Fibroblast of the aortic adventitia (primary cell): ENCODE results near the gene CUBN. TPM values are rescaled to one million over a fixed set of nuclear protein-coding genes. Genes with fewer than 3 reads are reported as not detected.

Experiments
- DNase-seq: peaks from one replicate; pipeline ENCODE4 v3.0.0-alpha.2; 2010; ENCODE audit warnings: low read depth
- H3K4me3 ChIP-seq: 2 replicates; pipeline ENCODE4 v1.5.1; 2011; ENCODE audit warnings: low read depth, mild to moderate bottlenecking, control low read depth, low read length, moderate library complexity
- total RNA-seq: library from RNA; depleted of rRNA; stranded (reverse); fragments of >200 nt; gene quantifications from 2 replicates; pipeline ENCODE4 v1.2.3, GENCODE V29; 2012; ENCODE audit warnings: low replicate concordance
- TF ChIP-seq, protein P1 (sequence below): IDR thresholded peaks from 2 replicates; pipeline ENCODE4 v1.5.1; 2011; ENCODE audit warnings: mild to moderate bottlenecking, low read length, control low read depth, inconsistent platforms; ENCODE audit not compliant: insufficient read depth

CUBN gene
- total RNA-seq, 1 donor, result 4.2 TPM

DNA sequence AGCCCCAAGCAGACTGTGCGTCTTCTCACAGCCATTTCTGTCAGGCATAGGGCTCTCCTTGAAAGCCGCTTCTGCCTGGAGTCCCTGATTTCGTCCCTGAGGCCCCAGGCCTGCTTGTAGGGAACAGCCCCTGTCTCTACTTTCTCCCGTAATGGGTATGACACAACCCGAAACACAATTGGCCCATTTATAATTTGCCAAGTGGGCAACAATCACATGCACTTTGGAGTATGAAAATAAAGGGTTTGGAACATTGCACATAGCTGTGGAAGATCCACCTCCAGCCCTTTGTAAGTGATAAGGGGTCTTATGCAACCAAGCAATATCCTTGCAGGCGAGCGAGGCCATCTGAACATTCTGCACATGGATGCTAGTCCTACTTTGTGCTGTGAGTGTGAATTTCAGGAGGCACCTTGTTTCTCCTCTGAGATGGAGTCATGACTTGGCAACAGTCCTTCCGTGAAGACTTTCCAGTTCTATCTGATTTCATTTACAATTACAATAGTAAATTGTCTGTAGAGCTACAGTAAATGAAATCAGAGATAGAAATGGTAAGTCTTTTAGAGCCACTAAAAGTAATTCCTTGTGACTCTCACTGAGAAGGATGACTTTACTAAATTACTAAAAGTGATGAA is 141.5 kb downstream of the CUBN start:
- TF ChIP-seq, protein P1, sequence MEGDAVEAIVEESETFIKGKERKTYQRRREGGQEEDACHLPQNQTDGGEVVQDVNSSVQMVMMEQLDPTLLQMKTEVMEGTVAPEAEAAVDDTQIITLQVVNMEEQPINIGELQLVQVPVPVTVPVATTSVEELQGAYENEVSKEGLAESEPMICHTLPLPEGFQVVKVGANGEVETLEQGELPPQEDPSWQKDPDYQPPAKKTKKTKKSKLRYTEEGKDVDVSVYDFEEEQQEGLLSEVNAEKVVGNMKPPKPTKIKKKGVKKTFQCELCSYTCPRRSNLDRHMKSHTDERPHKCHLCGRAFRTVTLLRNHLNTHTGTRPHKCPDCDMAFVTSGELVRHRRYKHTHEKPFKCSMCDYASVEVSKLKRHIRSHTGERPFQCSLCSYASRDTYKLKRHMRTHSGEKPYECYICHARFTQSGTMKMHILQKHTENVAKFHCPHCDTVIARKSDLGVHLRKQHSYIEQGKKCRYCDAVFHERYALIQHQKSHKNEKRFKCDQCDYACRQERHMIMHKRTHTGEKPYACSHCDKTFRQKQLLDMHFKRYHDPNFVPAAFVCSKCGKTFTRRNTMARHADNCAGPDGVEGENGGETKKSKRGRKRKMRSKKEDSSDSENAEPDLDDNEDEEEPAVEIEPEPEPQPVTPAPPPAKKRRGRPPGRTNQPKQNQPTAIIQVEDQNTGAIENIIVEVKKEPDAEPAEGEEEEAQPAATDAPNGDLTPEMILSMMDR, result no peak
- no peak overlapping the region for H3K4me3 ChIP-seq
- DNase-seq, result no peak

DNA sequence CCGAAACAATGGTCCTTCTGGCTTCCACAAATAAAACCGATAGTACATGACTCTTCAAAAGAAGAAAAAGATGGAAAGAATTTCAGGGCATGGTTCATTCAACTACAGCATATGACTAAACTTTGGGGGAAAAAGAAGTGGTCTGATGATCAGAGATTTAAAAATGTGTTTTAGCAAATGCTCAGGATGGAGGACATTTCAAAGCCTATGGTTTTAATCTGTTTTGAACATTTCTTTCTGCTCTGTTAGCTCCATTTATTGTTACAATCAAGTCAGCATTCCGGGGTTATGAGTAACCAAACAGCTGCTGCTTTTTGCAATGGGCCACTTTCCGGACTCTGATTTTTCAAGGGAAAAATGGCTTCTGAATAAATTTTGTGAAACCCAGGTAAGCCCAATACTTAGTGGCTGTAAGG is 142.4 kb downstream of the CUBN start:
- TF ChIP-seq, protein P1, result no peak
- H3K4me3 ChIP-seq, result no peak overlapping the region
- peak; percentile 84 for DNase-seq

DNA sequence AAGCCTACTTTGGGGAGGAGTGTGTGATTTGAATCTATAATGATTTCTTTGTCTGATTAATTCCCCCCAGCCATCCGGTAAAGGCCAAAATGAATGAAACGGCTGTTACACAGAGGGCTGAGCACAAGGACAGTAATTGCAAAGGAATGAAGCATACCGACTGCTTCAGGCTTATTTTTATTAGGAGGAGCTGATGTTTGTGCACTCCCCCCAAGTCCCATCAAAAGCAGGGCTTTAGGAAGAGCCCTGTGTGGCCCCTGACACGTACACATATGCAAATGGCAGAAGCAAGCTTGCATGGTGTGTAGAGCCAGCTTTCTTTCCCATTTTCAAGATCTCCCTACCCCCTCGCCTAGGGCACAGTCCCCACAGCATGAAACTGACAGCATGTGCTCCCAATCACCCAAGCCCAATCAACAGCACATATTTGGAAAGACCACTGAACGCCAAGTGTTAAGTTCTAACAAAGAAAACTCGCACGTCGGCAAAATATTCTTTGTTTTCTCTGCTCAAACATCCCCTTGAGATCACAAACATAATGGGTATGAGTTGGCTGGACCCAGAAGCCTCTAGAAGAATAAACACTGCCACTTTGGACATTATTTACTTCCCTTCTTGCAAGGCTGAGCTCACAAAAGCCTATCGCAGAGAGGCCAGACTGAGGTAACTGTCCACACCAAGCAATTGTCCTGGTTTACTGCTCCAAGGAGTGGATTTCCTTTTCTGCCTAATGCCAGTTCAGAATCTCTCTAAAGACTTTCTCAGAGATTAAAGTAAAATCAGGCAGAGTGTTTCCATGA is 143.0 kb downstream of the CUBN start:
- H3K4me3 ChIP-seq, result no peak overlapping the region
- TF ChIP-seq, protein P1, result no peak
- DNase-seq, result peak; percentile 69

DNA sequence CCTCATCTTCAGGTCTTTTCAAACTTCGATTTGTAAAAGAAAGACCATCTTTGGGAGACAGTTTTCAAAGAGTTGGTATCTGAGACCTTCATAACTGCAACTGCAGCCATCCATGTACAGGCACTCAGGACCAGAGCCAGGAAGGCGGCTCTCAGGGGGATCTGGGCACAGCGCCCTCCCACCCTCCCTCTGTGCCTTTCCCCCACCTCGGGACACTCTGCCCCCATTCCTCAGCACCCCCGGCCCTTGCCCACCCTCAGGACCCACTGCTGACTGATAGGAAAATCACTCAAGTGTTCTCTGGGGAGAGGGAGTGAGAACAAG is 143.6 kb downstream of the CUBN start:
- no peak overlapping the region for H3K4me3 ChIP-seq
- TF ChIP-seq, protein P1, result no peak
- no peak for DNase-seq

- no peak for DNase-seq
- H3K4me3 ChIP-seq, result no peak overlapping the region
- TF ChIP-seq, protein P1, result no peak
These were observed 145.4 kb downstream of the CUBN start for GRCh38 chr10:16984242-16984641.

GRCh38 chr10:16976803-16977202 is 152.8 kb downstream of the CUBN start:
- DNase-seq, result no peak
- TF ChIP-seq, protein P1, result no peak
- H3K4me3 ChIP-seq, result no peak overlapping the region
